ENCODE measurements around the gene GABRB1.

GRCh38 chr4:47275595-47275994 lies 244.2 kb downstream of the GABRB1 start:
- TF ChIP-seq CTCF (IDR thresholded peaks at IDR 0.05; ENCODE audit: low read length) = no peak
- no peak for TF ChIP-seq EZH2 (IDR thresholded peaks at IDR 0.05; ENCODE audit: borderline replicate concordance, low read length)
